Activated CD4-positive, alpha-beta T cell treated with anti-CD3 and anti-CD28 coated beads for 4 hours (primary cell): Measurements from ENCODE around the gene ZNF43.
"Not testable (repeated sequence)": the region's sequence is repeated elsewhere in the genome, so short reads cannot be mapped to it uniquely, and the experiment has no call there.

Source experiments
- DNase-seq, 2 donors: peaks; one replicate each; pipeline ENCODE4 v3.0.0-alpha.2; 2020

Gene ZNF43

DNA sequence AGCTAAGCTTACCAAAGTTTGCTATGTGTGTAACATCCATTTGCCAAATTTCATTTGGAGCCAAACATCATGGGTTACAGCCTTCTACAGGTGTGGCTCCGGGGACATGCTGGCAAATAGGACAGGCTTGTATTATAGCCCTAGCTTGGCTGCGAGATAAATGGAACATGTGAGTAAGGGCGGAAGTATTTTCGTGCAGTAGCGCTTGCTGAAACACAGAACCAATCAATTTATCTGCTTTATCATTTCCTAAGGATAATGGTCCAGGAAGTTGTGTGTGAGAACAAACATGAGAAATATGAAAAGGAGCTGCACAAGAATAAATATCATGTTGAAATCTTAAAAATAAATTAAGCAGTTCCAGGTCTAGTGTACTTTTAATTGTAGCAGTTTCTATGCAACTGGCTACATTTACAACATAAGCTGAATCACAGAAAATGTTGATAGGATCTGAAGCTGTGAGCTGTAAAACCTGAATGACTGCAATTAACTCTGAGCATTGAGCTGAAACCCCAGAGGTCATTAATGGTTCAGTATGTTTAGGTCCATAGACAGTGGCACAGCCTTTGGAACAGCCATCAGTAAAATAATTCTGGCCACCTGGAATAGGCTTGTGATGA, 46.4 kb downstream of the ZNF43 start:
- no peak for DNase-seq

DNA sequence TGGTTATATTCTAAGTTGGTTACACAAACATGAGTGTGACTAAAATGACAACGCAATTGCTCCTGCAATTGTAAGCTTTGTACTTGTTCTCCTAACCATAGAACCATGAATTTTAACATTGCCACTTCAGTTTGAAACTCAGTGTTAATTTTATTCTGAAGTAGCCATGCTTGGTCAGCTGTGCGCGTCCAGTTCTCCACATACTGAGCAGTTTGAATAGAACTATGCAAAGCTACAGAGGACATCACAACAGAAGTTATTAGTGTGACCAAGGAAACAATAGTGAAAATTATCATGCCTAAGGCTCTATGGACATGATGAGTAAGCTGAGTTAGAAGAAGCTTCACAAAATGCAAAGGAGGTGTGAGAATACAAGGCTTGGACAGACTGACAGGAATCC, 49.0 kb downstream of the ZNF43 start:
- no peak for DNase-seq

DNA sequence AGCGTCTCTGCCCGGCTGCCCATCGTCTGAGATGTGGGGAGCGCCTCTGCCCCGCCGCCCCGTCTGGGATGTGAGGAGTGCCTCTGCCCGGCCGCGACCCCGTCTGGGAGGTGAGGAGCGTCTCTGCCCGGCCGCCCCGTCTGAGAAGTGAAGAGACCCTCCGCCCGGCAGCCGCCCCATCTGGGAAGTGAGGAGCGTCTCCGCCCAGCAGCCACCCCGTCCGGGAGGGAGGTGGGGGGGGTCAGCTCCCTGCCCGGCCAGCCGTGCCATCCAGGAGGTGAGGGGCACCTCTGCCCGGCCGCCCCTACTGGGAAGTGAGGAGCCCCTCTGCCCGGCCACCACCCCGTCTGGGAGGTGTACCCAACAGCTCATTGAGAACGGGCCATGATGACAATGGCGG, 60.2 kb downstream of the ZNF43 start:
- DNase-seq: not testable (repeated sequence)

DNA sequence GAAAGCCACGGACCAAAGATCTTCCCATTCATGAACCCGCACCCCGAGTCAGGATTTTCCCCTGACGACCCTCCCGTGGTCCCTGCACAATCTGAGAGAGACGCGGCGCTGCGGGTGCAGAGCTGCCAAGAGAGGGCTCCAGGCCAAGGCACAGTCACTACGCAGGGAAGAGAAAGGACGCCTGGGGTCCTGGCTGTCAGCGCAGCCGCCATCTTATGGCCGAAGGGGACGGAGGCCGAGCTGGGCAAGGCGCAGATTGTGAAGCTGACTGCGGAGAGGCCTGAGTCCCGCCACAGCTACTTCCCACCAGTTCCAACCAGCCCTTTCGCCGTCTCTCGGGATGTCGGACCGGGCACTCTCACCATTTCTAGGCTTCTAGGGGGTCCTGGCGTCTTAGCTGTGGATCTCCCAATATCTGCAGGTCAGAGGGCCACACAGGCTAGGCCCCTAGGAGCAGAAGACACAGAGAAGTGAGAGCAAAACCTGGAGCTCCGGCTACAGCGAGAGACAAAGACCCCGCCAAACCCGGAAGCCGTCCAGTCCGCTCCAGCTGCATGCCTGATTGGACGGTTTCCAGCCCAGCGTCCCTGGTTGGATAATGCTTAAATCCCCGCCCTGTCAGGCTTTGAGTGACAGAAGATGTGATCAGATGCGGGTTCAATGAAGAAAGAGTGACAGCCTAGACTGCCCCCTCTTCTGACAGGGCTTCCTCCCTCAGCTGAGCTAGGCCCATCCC, 68.7 kb downstream of the ZNF43 start, which contains the start of gene ZNF100:
TSS of gene ZNF100 (minus strand) at position 515 of the 736 bp plus-strand sequence. CDS start at position 365, 150 bp downstream.
- peak; percentile 82 to 83 for DNase-seq

DNA sequence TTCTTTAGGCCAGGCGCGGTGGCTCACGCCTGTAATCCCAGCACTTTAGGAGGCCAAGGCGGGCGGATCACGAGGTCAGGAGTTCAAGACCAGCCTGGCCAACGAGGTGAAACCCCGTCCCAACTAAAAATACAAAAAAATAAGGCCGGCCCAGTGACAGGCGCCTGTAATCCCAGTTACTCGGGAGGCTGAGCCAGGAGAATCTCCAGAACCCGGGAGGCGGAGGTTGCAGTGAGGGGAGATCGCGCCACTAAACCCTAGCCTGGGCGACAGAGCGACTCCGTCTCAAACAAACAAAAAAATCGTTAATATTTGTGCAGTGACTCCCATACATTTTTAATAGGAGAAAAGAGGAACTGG, 69.3 kb downstream of the ZNF43 start:
- not testable (repeated sequence) for DNase-seq

DNA sequence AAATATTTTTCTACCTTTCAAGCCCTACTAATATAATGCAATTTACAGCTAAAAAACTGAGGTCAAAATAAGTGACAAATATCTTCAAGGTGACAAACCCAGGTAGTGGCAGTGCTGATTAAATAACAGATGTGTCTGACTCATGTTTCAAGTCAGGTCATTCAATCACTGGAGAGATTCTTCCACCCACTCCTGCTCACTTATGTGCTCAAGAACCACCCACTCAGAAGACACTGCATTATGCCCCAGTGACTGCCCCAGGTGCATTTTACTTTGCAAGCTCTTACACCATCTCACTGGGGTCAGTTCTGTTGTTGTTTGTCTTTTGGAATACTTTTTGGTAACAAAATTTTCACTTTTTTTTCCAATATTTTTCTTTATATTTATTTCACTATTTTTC, 70.8 kb downstream of the ZNF43 start:
- DNase-seq: peak; percentile 6 to 12

DNA sequence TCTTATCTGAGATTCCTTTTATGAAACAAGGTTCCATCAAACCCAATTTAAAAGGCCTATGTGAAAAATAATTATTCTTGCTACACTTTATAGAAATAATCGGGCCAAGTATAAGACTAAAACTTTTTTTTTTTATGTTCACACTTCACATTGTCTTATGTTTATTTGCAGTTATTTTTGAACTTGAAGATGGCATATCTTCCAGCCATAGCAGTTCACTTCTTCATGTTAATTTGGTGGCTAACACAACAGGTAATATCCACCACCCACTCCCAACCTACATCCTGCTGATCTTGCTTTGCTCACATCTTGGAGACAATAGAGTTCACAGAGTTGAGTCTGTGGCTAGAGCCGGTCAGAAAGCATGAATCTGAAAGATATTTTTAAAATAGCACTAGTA, 74.4 kb downstream of the ZNF43 start:
- not testable (repeated sequence) for DNase-seq

DNA sequence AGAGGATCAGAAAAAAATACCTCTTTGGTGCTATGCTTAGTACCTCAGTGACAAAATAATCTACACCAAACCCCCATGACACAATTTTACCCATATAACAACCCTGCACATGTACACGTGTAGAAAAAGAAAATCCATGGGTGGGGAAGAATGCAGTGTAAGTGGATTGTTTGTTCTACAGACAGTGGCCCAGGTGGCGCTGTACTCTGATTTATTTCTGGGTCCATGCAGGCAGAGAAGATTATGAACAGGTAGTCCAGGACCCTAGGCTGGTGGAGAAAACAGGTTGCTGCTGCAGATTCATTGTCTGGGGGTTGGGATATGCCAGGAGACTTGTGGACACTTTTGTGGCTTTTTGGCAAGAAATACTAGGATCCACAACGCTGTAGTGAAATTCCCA, 77.7 kb downstream of the ZNF43 start:
- DNase-seq: no peak

DNA sequence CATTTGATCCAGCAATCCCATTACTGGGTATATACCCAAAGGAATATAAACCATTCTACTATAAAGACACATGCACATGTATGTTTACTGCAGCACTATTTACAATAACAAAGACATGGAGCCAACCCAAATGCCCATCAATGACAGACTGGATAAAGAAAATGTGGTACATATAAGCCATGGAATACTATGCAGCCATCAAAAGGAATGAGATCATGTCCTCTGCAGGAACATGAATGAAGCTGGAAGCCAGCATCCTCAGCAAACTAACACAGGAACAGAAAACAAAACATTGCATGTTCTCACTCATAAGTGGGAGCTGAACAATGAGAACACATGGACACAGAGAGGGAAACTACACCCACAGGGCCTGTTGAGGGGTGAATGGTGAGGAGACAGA, 80.4 kb downstream of the ZNF43 start:
- not testable (repeated sequence) for DNase-seq
